Spinal cord (tissue), 10 donors: Measurements from ENCODE around the gene METTL6. TPM values are rescaled to one million over a fixed set of nuclear protein-coding genes. Genes with fewer than 3 reads are reported as not detected.
"Not testable (repeated sequence)": the region's sequence is repeated elsewhere in the genome, so short reads cannot be mapped to it uniquely, and the experiment has no call there.

Source experiments
- DNase-seq, 6 donors: peaks; one replicate each; pipeline versions ENCODE4 v3.0.0 to v3.0.0-alpha.2; 2013 to 2015; ENCODE audit warnings: low spot score in 6 of 6, low read depth in 4 of 6
- H3K27ac ChIP-seq: one replicate; pipeline ENCODE4 v1.5.1; 2013; ENCODE audit warnings: low read depth, low read length, control low read depth
- H3K27me3 ChIP-seq: one replicate; pipeline ENCODE4 v1.6.1; 2013; ENCODE audit warnings: low read length; ENCODE audit not compliant: control insufficient read depth, insufficient read depth
- H3K36me3 ChIP-seq: one replicate; pipeline ENCODE4 v1.6.1; 2013; ENCODE audit warnings: low read length; ENCODE audit not compliant: control insufficient read depth, insufficient read depth
- H3K4me1 ChIP-seq: one replicate; pipeline ENCODE4 v1.6.1; 2013; ENCODE audit warnings: low read length; ENCODE audit not compliant: control insufficient read depth, insufficient read depth
- H3K4me3 ChIP-seq: one replicate; pipeline ENCODE4 v1.5.1; 2013; ENCODE audit warnings: low read depth, low read length, control low read depth
- H3K9me3 ChIP-seq: one replicate; pipeline ENCODE4 v1.6.1; 2013; ENCODE audit warnings: low read length; ENCODE audit not compliant: control insufficient read depth, insufficient read depth
- WGBS: methylation state at CpG from one replicate; pipeline ENCODE4 v1.1.5; 2013; ENCODE audit warnings: missing lambda C conversion rate; ENCODE audit not compliant: insufficient coverage; 5-methylcytosine and 5-hydroxymethylcytosine counted together
- polyA plus RNA-seq, 2 donors: library from polyadenylated mRNA; unstranded; fragments of 120-200 nt; gene quantifications; one replicate each; pipeline ENCODE4 v1.2.1, GENCODE V29; 2013; ENCODE audit not compliant: insufficient read length in 2 of 2
- total RNA-seq, 2 donors: library from RNA; depleted of rRNA in 1 of 2; stranded (reverse); fragments of 120-200 nt in 1 of 2; fragments of >200 nt in 1 of 2; gene quantifications; one replicate each; pipeline versions ENCODE4 v1.2.3 to v1.2.4, GENCODE V29; 2013 to 2014
- donor health status: healthy.

METTL6 gene
- total and polyA plus RNA-seq, 4 donors, result 30.0 to 50.3 (median 38.3) TPM

DNA sequence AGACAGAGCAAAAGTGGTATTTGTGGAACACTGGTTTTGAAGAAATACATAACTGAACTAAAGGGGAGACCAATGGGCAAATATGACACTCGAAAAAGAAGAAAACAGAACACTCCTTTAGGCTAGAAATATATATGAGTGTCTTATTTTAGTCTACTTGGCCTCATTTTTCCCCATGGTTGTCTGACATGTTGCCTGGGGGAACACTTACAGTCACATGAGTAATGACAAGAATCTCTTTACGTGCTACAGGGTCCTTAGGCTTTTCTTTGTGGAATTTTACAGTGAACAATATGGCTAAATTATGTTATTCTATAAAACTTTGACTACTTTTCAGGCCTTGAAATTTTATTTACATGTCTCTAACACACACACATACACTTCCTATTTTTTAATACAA, 17.6 kb downstream of the METTL6 start:
- Histone ChIP-seq H3K9me3 (no peaks in the 10 kb centered on the region), H3K4me1 (no peaks in the 10 kb centered on the region), H3K27ac (no peak overlapping the region), H3K4me3 (no peak overlapping the region), H3K27me3 (no peaks in the 10 kb centered on the region), H3K36me3 (peaks cover 47% of the 10 kb centered on the region)
- DNase-seq, result no peak
- 100% methylated on average over 1 of the region's 2 CpGs for WGBS

DNA sequence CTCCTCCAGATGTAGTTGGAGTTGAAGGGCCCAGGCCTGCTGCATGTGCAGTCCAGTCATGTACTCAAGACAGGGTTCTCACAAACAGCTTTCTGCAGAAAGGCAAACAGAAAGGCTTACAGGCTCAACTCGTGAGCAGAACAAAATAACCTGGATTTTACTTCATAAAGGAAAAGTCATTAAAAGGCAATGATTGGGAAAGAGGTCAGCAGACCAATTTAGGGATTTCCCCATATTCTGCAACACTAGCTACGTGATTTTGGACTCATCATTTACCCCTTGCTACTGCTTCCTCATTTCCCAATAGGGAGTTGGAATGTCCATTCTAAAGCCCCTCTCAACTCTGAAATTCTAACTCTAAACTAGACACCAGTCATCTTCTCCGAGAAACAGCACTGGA, 18.1 kb downstream of the METTL6 start:
- peaks cover 41% of the 10 kb centered on the region for H3K36me3 ChIP-seq
- 86% methylated on average over 1 of the region's 3 CpGs for WGBS
- H3K9me3 ChIP-seq, result no peaks in the 10 kb centered on the region
- no peak for DNase-seq
- H3K4me1 ChIP-seq, result no peaks in the 10 kb centered on the region
- no peak overlapping the region for H3K27ac ChIP-seq
- no peaks in the 10 kb centered on the region for H3K27me3 ChIP-seq
- no peak overlapping the region for H3K4me3 ChIP-seq

DNA sequence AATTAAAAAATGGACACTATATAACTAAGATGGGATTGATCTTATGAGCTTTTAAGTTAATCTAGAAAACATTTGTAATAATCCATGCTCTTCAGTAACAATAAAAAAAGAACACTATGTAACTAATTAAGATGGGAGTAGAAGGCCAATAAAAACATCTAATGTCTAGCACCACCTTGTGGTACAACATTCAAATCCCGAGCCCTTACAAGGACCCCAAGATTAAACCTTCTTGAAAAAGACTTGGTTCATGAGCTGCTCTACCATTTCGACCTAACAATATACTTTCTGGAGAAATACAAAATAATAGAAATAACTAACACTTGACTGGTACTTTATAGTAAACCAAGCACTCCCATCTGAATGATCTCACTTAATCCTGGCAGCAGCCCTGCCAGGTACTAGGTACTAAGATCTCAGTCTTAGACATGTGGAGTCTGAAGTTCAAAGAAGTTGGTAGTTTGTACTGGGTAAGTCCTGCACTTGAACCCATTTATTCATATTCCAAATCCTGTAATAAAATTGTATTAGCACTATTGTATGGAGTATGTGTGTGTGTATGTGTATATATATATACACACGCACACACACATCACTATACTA, 21.8 kb downstream of the METTL6 start:
- no CpG with 5 or more reads among the region's 3 CpGs for WGBS
- Histone ChIP-seq H3K4me3 (no peak overlapping the region), H3K9me3 (no peaks in the 10 kb centered on the region), H3K36me3 (peaks cover 17% of the 10 kb centered on the region), H3K27me3 (no peaks in the 10 kb centered on the region), H3K27ac (no peak overlapping the region), H3K4me1 (peaks cover 3% of the 10 kb centered on the region)
- DNase-seq, result peak in 4 of 6 donors; percentile 44 to 88 (median 62)

DNA sequence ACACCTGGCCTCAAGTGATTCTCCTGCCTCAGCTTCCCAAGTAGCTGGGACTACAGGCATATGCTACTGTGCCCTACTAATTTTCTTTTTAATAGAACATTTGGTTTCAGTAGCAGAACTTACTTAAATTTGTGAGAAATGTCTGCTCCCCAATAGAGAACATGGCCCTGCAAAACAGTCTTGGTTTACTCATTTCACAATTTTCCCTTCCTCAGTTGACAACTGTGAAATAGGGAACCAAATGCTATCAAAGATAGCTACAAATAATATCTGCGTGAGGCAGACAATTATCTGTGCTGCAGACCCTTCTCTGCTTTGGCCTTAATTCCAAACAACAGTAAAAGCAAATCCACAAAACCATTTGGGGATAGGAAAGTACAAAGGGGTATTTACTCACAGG, 22.6 kb downstream of the METTL6 start:
- peaks cover 11% of the 10 kb centered on the region for H3K36me3 ChIP-seq
- no CpG with 5 or more reads among the region's 1 CpG for WGBS
- H3K4me3 ChIP-seq, result no peak overlapping the region
- H3K9me3 ChIP-seq, result no peaks in the 10 kb centered on the region
- peaks cover 3% of the 10 kb centered on the region for H3K4me1 ChIP-seq
- no peak for DNase-seq
- no peaks in the 10 kb centered on the region for H3K27me3 ChIP-seq
- no peak overlapping the region for H3K27ac ChIP-seq

DNA sequence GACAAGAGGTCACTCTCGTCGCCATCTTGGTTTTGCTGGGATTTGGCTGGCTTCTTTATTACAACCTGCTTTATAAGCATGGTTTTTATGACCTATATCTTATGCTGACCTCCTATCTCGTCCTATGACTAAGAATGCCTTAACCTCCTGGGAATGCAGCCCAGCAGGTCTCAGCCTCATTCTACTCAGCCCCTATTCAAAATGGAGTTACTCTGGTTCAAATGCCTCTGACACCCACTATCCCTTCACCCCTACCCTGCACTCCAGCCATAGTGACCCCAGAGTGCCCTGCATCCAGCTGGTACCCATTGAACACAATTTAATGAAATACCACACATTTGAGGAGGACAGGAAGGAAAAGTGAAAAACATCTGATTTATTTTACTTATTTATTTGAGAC, 23.4 kb downstream of the METTL6 start:
- H3K4me3 ChIP-seq, result no peak overlapping the region
- peaks cover 7% of the 10 kb centered on the region for H3K36me3 ChIP-seq
- WGBS, result 100% methylated on average over 3 of the region's 3 CpGs
- no peaks in the 10 kb centered on the region for H3K27me3 ChIP-seq
- H3K9me3 ChIP-seq, result no peaks in the 10 kb centered on the region
- no peak overlapping the region for H3K27ac ChIP-seq
- peaks cover 3% of the 10 kb centered on the region for H3K4me1 ChIP-seq
- DNase-seq, result no peak

DNA sequence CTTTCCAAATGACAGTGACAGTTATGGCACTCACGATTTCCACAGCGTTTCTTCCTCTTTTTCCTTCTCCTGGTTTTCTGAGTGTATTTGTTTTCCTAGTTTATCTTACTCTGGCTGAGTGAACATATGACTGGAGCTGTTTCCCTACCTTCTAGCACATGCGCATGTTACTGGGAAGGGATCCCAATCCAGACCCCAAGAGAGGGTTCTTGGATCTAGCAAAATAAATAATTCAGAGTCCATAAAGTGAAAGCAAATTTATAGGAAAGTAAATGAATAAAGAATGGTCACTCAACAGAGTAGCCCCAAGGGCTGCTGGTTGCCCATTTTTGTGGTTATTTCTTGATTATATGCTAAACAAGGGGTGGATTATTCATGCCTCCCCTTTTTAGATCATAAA, 23.8 kb downstream of the METTL6 start:
- Histone ChIP-seq H3K4me3 (no peak overlapping the region), H3K27me3 (no peaks in the 10 kb centered on the region), H3K27ac (no peak overlapping the region), H3K36me3 (peaks cover 4% of the 10 kb centered on the region), H3K9me3 (no peaks in the 10 kb centered on the region), H3K4me1 (peaks cover 3% of the 10 kb centered on the region)
- DNase-seq, result peak in 1 of 6 donors; percentile 17
- no CpG with 5 or more reads among the region's 3 CpGs for WGBS

DNA sequence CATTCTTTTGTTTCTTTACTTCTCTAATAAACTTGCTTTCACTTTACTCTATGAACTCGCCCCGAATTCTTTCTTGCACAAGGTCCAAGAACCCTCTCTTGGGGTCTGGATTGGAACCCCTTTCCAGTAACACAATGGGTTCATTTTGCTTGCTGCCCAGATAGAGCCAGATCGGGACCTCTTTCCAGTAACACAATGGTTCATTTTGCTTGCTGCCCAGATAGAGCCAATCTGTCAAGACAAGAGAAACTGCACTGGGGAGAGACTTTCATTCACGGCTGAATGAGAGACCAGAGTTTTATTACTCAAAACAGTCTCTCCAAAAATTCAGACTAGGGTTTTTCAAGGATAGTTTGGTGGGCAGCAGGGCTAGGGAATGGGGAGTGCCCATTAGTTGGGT, 25.4 kb downstream of the METTL6 start:
- 49% methylated on average over 3 of the region's 4 CpGs for WGBS
- Histone ChIP-seq H3K9me3 (peaks cover 2% of the 10 kb centered on the region), H3K27ac (peak overlapping the region; percentile 40), H3K36me3 (peaks cover 6% of the 10 kb centered on the region), H3K27me3 (no peaks in the 10 kb centered on the region), H3K4me1 (peaks cover 3% of the 10 kb centered on the region), H3K4me3 (no peak overlapping the region)
- DNase-seq, result peak in 1 of 6 donors; percentile 20

DNA sequence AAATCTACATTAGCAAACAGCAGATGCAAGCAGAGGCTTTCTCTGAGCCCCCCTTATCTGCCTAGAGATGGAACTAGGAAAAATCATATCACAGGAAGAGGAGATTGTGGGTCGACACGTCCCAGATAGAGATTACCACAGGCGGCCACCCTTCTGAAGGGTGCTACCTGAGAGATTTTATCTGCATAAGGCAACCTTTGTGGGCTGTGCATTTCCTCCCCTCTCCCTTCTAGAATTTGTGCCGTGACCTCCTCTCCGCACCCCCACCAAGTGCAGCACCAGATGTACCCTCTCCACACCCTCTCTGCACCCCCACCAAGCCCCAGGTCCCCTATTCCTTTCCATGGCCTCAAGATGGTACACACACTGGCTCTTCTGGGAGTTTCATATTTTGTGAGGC, 27.4 kb downstream of the METTL6 start:
- no peak for DNase-seq
- Histone ChIP-seq H3K9me3 (peaks cover 2% of the 10 kb centered on the region), H3K36me3 (peaks cover 7% of the 10 kb centered on the region), H3K27ac (no peak overlapping the region), H3K4me1 (peaks cover 3% of the 10 kb centered on the region), H3K4me3 (no peak overlapping the region), H3K27me3 (no peaks in the 10 kb centered on the region)
- 94% methylated on average over 2 of the region's 5 CpGs for WGBS

DNA sequence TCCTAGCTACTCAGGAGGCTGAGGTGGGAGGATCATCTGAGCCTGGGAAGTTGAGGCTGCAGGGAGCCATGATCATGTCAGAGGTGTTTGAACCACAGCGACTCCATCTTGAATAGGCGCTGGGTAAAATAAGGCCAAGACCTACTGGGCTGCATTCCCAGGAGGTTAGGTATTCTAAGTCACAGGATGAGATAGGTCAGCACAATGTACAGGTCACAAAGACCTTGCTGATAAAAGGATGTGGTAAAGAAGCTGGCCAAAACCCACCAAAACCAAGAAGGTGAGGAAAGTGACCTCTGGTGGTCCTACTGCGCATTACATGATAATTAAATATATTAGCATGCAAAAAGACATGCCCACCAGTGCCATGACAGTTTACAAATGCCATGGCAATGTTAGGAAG, 28.6 kb downstream of the METTL6 start:
- DNase-seq, H3K4me3 ChIP-seq, H3K27me3 ChIP-seq, H3K4me1 ChIP-seq, H3K36me3 ChIP-seq, H3K9me3 ChIP-seq, H3K27ac ChIP-seq: not testable (repeated sequence)
- WGBS, result 94% methylated on average over 2 of the region's 3 CpGs

DNA sequence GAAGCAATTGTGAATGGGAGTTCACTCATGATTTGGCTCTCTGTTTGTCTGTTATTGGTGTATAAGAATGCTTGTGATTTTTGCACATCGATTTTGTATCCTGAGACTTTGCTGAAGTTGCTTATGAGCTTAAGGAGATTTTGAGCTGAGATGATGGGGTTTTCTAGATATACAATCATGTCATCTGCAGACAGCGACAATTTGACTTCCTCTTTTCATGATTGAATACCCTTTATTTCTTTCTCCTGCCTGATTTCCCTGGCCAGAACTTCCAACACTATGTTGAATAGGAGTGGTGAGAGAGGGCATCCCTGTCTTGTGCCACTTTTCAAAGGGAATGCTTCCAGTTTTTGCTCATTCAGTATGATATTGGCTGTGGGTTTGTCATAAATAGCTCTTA, 34.1 kb downstream of the METTL6 start:
- not testable (repeated sequence) for H3K4me1 ChIP-seq, H3K27me3 ChIP-seq, H3K27ac ChIP-seq, DNase-seq, H3K36me3 ChIP-seq, H3K9me3 ChIP-seq, H3K4me3 ChIP-seq
- no CpG with 5 or more reads among the region's 2 CpGs for WGBS
